BJ (cell line): ENCODE data around the gene GNG3. TPM values are rescaled to one million over a fixed set of nuclear protein-coding genes. Genes with fewer than 3 reads are reported as not detected.

Experiments
- CTCF ChIA-PET: fragments of 350-600 bp; formaldehyde crosslinking; extraction: SDS; loops from one replicate; lab custom pipeline; 2021; ENCODE audit warnings: antibody characterized with exemption, inconsistent platforms; lab: Yijun Ruan, JAX
- POLR2A ChIA-PET: fragments of 300-600 bp; sonication (Branson Sonifier 250); formaldehyde crosslinking; extraction: SDS; loops from one replicate; lab custom pipeline; 2021; ENCODE audit warnings: antibody characterized with exemption; lab: Charles Lee
- DNase-seq: peaks from one replicate; pipeline ENCODE4 v3.0.0-alpha.2; 2011; ENCODE audit warnings: low read depth
- H3K27me3 ChIP-seq: 2 replicates; pipeline ENCODE4 v1.6.0; 2011; ENCODE audit warnings: low read length; ENCODE audit not compliant: control insufficient read depth, insufficient read depth
- H3K36me3 ChIP-seq: 2 replicates; pipeline ENCODE4 v1.5.1; 2011; ENCODE audit warnings: low read length; ENCODE audit not compliant: control insufficient read depth, insufficient read depth
- H3K4me3 ChIP-seq: 2 replicates; pipeline ENCODE4 v1.5.1; 2011; ENCODE audit warnings: low read depth, mild to moderate bottlenecking, control low read depth, low read length
- CTCF ChIP-seq: IDR thresholded peaks from 2 replicates; pipeline ENCODE4 v1.5.1; 2011; ENCODE audit warnings: low read depth, mild to moderate bottlenecking, control low read depth, inconsistent platforms, low read length, moderate library complexity; ENCODE audit not compliant: insufficient read depth
- polyA minus RNA-seq: library from RNA; depleted of rRNA, polyadenylated mRNA; stranded (reverse); fragments of >200 nt; gene quantifications from 2 replicates; pipeline ENCODE4 v1.2.3, GENCODE V29; 2011; rRNA and poly(A)+ RNA removed
- polyA plus RNA-seq: library from polyadenylated mRNA; depleted of rRNA; stranded (reverse); fragments of >200 nt; gene quantifications from 2 replicates; pipeline ENCODE4 v1.2.3, GENCODE V29; 2011; rRNA removed

GNG3 gene
- polyA plus RNA-seq, result not detected in 2 replicates
- polyA minus RNA-seq, result not detected in 2 replicates

- CTCF ChIA-PET, result interaction anchor here (1.0 to 2.2 kb wide), 8 partner anchors 13 to 79 kb away, joined by 3 to 15 read pairs (median 4); partner anchors contain the start of genes TTC9C, UBXN1 and UQCC3
- DNase-seq, result no peak
- POLR2A ChIA-PET, result interaction anchor here (0.6 kb wide), 1 partner anchor 34 kb away, joined by 3 read pairs; no protein-coding TSS in a partner anchor
- TF ChIP-seq CTCF, result no peak
- H3K36me3 ChIP-seq, result peaks cover 5% of the 10 kb centered on the region
- H3K4me3 ChIP-seq, result peak within 1 kb of the TSS; percentile 20
- no peaks in the 10 kb centered on the region for H3K27me3 ChIP-seq
Observed at GRCh38 chr11:62707277-62707861, at the start of gene GNG3, which contains the start of gene BSCL2. TSS of gene GNG3 (plus strand) at chr11:62707676. CDS start at chr11:62708296, 620 bp downstream. TSS of gene BSCL2 (minus strand) at chr11:62707424. CDS start at chr11:62707195, 229 bp downstream.

- H3K4me3 ChIP-seq, result peak overlapping the region; percentile 72
- ChIA-PET POLR2A (interaction anchor here (0.5 to 2.3 kb wide), 15 partner anchors 8 to 1294 kb away, joined by 3 to 19 read pairs (median 6); partner anchors contain the start of genes B3GAT3, GANAB, HNRNPUL2 and INTS5), CTCF (interaction anchor here (0.7 to 2.0 kb wide), 10 partner anchors 8 to 72 kb away, joined by 3 to 9 read pairs (median 4); partner anchors contain the start of genes INTS5 and LRRN4CL)
- TF ChIP-seq CTCF, result no peak
- no peak for DNase-seq
- peaks cover 13% of the 10 kb centered on the region for H3K36me3 ChIP-seq
- H3K27me3 ChIP-seq, result no peaks in the 10 kb centered on the region
Observed at GRCh38 chr11:62664405-62665074, 42.9 kb upstream of the GNG3 start.

GRCh38 chr11:62665075-62665598, 42.3 kb upstream of the GNG3 start, which contains the start of the genes C11orf98 and CSKMT:
TSS of gene C11orf98 (minus strand) at chr11:62665210. CDS start at chr11:62665169, 41 bp downstream.
TSS of gene CSKMT (plus strand) at chr11:62665312. CDS start at chr11:62665880, 568 bp downstream.
- Histone ChIP-seq H3K4me3 (peak within 1 kb of the TSS; percentile 72), H3K36me3 (peaks cover 15% of the 10 kb centered on the region), H3K27me3 (no peaks in the 10 kb centered on the region)
- POLR2A ChIA-PET, result interaction anchor here (0.5 to 2.3 kb wide), 18 partner anchors 8 to 1294 kb away, joined by 3 to 19 read pairs (median 6); partner anchors contain the start of genes B3GAT3, GANAB, HNRNPUL2 and INTS5
- no peak for TF ChIP-seq CTCF
- CTCF ChIA-PET, result interaction anchor here (0.5 to 2.0 kb wide), 15 partner anchors 8 to 121 kb away, joined by 3 to 9 read pairs (median 4); partner anchors contain the start of genes INTS5 and LRRN4CL
- no peak for DNase-seq

- no peaks in the 10 kb centered on the region for H3K27me3 ChIP-seq
- H3K4me3 ChIP-seq, result peak overlapping the region; percentile 72
- peaks cover 15% of the 10 kb centered on the region for H3K36me3 ChIP-seq
- no peak for DNase-seq
- CTCF ChIA-PET, result interaction anchor here (0.5 to 2.0 kb wide), 13 partner anchors 9 to 120 kb away, joined by 3 to 9 read pairs (median 4); partner anchors contain the start of genes INTS5 and LRRN4CL
- POLR2A ChIA-PET, result interaction anchor here (0.6 to 2.3 kb wide), 13 partner anchors 9 to 110 kb away, joined by 3 to 19 read pairs (median 10); partner anchors contain the start of genes B3GAT3, GANAB, HNRNPUL2 and INTS5
- no peak for TF ChIP-seq CTCF
Observed at GRCh38 chr11:62665599-62666258, 41.7 kb upstream of the GNG3 start.
